Esophagus muscularis mucosa (tissue), 4 donors: ENCODE results near the gene ADAM23. TPM values are rescaled to one million over a fixed set of nuclear protein-coding genes. Genes with fewer than 3 reads are reported as not detected.
"Not testable (repeated sequence)": the region's sequence is repeated elsewhere in the genome, so short reads cannot be mapped to it uniquely, and the experiment has no call there.

ENCODE experiments used
- DNase-seq: peaks from one replicate; pipeline ENCODE4 v3.0.0-alpha.2; 2017; ENCODE audit errors: extremely low spot score
- H3K27ac ChIP-seq, 4 donors: fragments of 200-600 bp; sonication (generic); replicated peaks in 1 of 4; 1 replicate in 3 of 4; 2 replicates in 1 of 4; pipeline ENCODE4 v1.5.1; 2016 to 2019; ENCODE audit warnings: mild to moderate bottlenecking in 1 of 4
- H3K27me3 ChIP-seq, 4 donors: fragments of 200-600 bp; sonication (generic); one replicate each; pipeline versions ENCODE4 v1.5.1 to v1.6.0; 2016 to 2019
- H3K36me3 ChIP-seq, 4 donors: fragments of 200-600 bp; sonication (generic); one replicate each; pipeline ENCODE4 v1.5.1; 2016 to 2019
- H3K4me1 ChIP-seq, 4 donors: fragments of 200-600 bp; sonication (generic); one replicate each; pipeline ENCODE4 v1.5.1; 2016 to 2019
- H3K4me3 ChIP-seq, 4 donors: fragments of 200-600 bp; sonication (generic); 1 replicate in 2 of 4; 2 replicates in 2 of 4; pipeline ENCODE4 v1.5.1; 2016 to 2019; ENCODE audit warnings: mild to moderate bottlenecking in 4 of 4, moderate library complexity in 1 of 4
- H3K9me3 ChIP-seq, 4 donors: fragments of 200-600 bp; sonication (generic); 1 replicate in 3 of 4; 2 replicates in 1 of 4; pipeline ENCODE4 v1.5.1; 2016 to 2019
- EP300 ChIP-seq: sonication (generic); formaldehyde crosslinking; IDR thresholded peaks from one replicate; pipeline ENCODE4 v1.6.1; 2017; ENCODE audit warnings: antibody characterized with exemption
- POLR2A ChIP-seq: fragments of 450-650 bp; IDR thresholded peaks from one replicate; pipeline ENCODE4 v1.6.1; 2017; ENCODE audit warnings: antibody characterized with exemption, moderate library complexity, mild to moderate bottlenecking, low read depth
- POLR2AphosphoS5 ChIP-seq, 2 donors: sonication (generic); formaldehyde crosslinking; IDR thresholded peaks; one replicate each; pipeline ENCODE4 v1.6.1; 2017; ENCODE audit warnings: antibody characterized with exemption in 2 of 2
- WGBS: methylation state at CpG from one replicate; pipeline ENCODE4 v1.1.5; 2018; 5-methylcytosine and 5-hydroxymethylcytosine counted together
- intact Hi-C: fragments of 100-400 bp; cut with DNase I; formaldehyde crosslinking; loops from one replicate; pipeline ENCODE4 v1.15.1; 2023
- total RNA-seq, 4 donors: library from RNA; depleted of rRNA; stranded (reverse); fragments of >200 nt; gene quantifications; one replicate each; pipeline versions ENCODE4 v1.1.0 to v1.2.1, GENCODE V29; 2016
- TF ChIP-seq, protein P1 (sequence below), 3 experiments: fragments of 200-600 bp in 2 of 3; fragments of 450-650 bp in 1 of 3; sonication (generic) in 2 of 3; IDR thresholded peaks; one replicate each; pipeline ENCODE4 v1.5.1; 2017 to 2019; ENCODE audit warnings: antibody characterized with exemption in 3 of 3, mild to moderate bottlenecking in 2 of 3, moderate library complexity in 1 of 3

Gene ADAM23, protein sequence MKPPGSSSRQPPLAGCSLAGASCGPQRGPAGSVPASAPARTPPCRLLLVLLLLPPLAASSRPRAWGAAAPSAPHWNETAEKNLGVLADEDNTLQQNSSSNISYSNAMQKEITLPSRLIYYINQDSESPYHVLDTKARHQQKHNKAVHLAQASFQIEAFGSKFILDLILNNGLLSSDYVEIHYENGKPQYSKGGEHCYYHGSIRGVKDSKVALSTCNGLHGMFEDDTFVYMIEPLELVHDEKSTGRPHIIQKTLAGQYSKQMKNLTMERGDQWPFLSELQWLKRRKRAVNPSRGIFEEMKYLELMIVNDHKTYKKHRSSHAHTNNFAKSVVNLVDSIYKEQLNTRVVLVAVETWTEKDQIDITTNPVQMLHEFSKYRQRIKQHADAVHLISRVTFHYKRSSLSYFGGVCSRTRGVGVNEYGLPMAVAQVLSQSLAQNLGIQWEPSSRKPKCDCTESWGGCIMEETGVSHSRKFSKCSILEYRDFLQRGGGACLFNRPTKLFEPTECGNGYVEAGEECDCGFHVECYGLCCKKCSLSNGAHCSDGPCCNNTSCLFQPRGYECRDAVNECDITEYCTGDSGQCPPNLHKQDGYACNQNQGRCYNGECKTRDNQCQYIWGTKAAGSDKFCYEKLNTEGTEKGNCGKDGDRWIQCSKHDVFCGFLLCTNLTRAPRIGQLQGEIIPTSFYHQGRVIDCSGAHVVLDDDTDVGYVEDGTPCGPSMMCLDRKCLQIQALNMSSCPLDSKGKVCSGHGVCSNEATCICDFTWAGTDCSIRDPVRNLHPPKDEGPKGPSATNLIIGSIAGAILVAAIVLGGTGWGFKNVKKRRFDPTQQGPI
- total RNA-seq: 1 to 10 TPM; 1.5 to 3.0 (median 2.2) TPM

DNA sequence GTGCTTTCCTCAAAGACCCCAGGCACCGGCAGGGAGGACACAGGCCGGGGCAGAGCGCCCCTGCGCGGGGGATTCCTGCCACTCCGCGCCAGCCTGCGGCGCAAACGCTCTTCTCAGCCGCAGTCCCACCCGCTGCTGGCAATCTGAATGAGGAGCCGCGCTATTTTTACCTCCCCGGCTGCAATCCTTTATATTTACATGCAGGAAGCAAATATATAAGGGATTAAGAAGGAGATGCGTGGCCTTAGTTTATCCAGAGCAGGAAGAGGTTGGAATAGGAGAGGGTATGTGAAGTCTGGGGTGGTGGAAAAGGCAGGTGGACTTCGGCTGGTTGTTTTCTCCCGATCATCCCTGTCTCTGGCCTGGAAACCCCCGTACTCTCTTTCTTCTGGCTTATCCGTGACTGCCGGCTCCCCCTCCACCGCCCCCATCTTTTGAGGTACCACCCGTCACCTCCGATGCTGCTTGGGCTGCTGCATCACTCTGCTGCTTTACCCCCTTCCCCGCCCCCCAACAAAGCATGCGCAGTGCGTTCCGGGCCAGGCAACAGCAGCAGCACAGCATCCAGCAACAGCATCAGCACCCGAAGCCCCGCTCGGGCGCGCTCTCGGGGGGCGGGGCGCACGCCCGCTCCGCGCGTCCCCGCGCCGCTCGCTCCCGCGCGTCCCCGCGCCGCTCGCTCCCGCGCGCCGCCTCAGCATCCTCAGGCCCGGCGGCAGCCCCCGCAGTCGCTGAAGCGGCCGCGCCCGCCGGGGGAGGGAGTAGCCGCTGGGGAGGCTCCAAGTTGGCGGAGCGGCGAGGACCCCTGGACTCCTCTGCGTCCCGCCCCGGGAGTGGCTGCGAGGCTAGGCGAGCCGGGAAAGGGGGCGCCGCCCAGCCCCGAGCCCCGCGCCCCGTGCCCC is at the start of gene ADAM23:
Gene ADAM23 (plus strand): TSS at position 700 of the 902 bp plus-strand sequence. CDS start 335 bp downstream, outside the sequence.
- 2% methylated on average over 21 of the region's 81 CpGs for WGBS
- Histone ChIP-seq H3K4me1 (peaks cover 12 to 21% (median 16%) of the 10 kb centered on the region in 4 donors), H3K27me3 (peaks cover 0 to 53% (median 2%) of the 10 kb centered on the region in 4 donors), H3K9me3 (no peaks in the 10 kb centered on the region), H3K36me3 (no peaks in the 10 kb centered on the region), H3K27ac (peak within 1 kb of the TSS in 3 of 4 donors; percentile 51 to 67 (median 63)), H3K4me3 (peak within 1 kb of the TSS; percentile 57 to 69 (median 60))
- TF ChIP-seq POLR2A: no peak
- TF ChIP-seq POLR2AphosphoS5 (IDR thresholded peaks at IDR 0.05): peak; percentile 7 to 42
- intact Hi-C loops: no loop called here
- no peak for DNase-seq

DNA sequence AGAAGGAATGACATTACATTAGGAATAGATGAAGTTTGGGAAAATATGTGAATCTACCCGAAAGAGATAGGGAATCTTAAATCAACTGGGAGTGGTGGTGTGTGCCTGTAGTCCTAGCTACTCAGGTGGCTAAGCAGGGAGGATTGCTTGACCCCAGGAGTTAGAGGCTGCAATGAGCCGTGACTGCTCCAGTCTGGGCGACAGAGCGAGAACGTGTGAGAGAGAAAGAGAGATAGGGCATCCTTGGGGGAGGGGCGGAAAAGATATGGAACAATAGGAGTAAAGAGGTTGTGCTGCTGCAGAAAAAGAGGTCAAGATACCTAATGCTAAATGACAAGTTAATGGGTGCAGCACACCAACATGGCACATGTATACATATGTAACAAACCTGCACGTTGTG is 47.1 kb upstream of the ADAM23 start:
- no peaks in the 10 kb centered on the region for H3K27me3 ChIP-seq
- no peaks in the 10 kb centered on the region for H3K4me1 ChIP-seq
- no peak overlapping the region for H3K4me3 ChIP-seq
- no peaks in the 10 kb centered on the region for H3K9me3 ChIP-seq
- no peaks in the 10 kb centered on the region for H3K36me3 ChIP-seq
- H3K27ac ChIP-seq: no peak overlapping the region
- intact Hi-C loops: no loop called here
- TF ChIP-seq POLR2A (no peak), EP300 (no peak), POLR2AphosphoS5 (IDR thresholded peaks at IDR 0.05) (no peak)
- TF ChIP-seq, protein P1, sequence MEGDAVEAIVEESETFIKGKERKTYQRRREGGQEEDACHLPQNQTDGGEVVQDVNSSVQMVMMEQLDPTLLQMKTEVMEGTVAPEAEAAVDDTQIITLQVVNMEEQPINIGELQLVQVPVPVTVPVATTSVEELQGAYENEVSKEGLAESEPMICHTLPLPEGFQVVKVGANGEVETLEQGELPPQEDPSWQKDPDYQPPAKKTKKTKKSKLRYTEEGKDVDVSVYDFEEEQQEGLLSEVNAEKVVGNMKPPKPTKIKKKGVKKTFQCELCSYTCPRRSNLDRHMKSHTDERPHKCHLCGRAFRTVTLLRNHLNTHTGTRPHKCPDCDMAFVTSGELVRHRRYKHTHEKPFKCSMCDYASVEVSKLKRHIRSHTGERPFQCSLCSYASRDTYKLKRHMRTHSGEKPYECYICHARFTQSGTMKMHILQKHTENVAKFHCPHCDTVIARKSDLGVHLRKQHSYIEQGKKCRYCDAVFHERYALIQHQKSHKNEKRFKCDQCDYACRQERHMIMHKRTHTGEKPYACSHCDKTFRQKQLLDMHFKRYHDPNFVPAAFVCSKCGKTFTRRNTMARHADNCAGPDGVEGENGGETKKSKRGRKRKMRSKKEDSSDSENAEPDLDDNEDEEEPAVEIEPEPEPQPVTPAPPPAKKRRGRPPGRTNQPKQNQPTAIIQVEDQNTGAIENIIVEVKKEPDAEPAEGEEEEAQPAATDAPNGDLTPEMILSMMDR (IDR thresholded peaks at IDR 0.05): no peak
- 77% methylated on average over 7 of the region's 7 CpGs for WGBS
- DNase-seq: no peak

DNA sequence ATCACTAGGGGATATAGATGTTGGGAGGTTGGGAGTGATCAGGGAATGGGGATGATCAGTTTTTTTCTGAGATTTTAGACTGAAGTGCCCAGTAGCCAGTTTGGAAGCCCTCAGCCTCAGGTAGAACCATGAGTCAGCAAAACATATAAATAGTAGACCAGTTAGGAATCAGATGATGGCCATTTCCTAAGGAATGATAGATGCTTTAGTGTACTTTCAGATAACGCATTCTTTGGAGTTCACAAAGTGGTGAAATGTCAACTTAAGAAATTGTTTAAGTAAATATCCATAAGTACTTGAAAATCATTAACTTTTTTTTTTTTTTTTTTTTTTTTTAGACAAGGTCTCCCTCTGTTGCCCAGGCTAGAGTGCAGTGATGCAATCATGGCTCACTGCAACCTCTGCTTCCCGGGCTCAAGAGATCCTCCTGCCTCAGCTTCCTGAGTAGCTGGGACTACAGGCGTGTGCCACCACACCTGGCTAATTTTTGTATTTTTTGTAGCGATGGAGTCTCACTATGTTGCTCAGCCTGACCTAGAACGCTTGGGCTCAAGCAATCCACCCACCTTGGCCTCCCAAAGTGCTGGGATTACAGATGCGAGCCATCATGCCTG is 40.3 kb upstream of the ADAM23 start:
- WGBS: 83% methylated on average over 6 of the region's 6 CpGs
- intact Hi-C loops, H3K27ac ChIP-seq, DNase-seq, H3K4me3 ChIP-seq, H3K4me1 ChIP-seq, H3K36me3 ChIP-seq, H3K9me3 ChIP-seq, H3K27me3 ChIP-seq: not testable (repeated sequence)

DNA sequence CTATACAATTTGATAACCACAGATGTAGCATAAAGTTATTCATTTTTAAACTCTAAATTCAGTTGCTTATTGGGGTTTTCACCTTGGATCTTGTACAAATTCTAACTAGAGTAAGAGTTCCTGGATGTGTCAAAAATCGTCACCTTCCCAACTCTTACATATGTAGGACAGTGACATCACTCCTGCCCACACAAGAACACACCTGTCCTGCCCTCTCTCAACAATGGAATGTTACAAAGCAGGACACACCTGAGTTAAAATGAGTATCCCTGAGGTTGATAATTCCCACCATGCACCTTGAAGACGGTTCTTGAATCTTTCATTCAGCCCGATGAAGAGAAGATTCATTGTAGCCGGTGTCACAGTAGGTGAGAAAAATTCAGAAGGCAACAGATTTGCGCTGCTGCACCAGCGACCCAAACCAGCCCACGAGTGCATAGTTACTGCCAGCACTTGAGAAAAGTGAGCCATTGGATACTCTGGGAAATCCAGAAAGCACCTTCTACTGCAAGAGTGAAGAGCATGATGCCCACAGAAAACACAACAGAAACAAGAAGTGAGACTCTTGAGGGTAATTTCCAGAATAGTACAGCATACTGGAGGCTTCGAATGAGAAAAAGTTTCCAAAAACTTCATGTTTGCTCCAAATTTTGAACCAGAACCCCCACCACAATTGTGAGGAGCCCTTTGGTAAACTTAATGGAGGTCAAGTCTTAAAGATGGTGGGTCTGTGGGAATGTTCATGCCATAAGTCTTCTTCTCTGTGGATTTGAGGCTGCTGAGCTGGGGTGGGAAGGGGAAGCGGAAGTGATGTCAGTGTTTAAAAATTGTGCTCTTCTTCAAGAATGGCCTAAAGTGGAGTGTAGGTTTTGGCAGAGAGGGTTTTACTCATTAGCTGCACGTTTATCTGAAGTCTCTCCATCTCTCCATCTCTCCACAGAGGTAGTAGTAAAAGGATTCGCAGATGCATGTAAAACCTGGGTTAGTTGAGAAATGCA is 34.7 kb upstream of the ADAM23 start:
- 83% methylated on average over 10 of the region's 11 CpGs for WGBS
- Histone ChIP-seq H3K27ac (no peak overlapping the region), H3K9me3 (peaks cover 0 to 4% (median 0%) of the 10 kb centered on the region in 4 donors), H3K4me1 (no peaks in the 10 kb centered on the region), H3K36me3 (no peaks in the 10 kb centered on the region), H3K27me3 (no peaks in the 10 kb centered on the region), H3K4me3 (no peak overlapping the region)
- no peak for TF ChIP-seq POLR2AphosphoS5 (IDR thresholded peaks at IDR 0.05)
- TF ChIP-seq, protein P1 (IDR thresholded peaks at IDR 0.05): no peak
- no peak for TF ChIP-seq EP300
- no peak for TF ChIP-seq POLR2A
- DNase-seq: no peak
- intact Hi-C loops: no loop called here
